ENCODE results near the gene RRP15. TPM values are rescaled to one million over a fixed set of nuclear protein-coding genes. Genes with fewer than 3 reads are reported as not detected.

The RRP15 gene
- total RNA-seq, 2 donors from 2014 or later: 4.1 TPM

DNA sequence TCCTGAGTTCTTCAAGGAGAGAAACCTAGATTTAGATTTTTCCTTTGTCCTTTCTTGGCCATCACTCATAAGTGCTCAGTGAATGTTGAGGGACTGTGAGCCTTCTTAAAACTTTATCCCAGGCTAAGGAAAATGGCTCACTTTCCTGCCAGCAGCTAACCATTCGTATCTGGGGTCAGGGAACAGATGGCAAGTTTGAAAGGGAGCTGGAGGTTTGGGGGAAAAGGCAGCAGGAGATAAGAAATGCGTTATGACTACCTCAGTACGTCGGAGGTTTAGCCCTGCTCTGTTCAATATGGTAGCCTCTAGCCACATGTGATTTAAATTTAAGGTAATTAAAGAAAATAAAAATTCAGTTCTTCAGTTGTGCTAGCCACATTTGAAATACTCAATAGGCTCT, 13.3 kb downstream of the RRP15 start:
- Histone ChIP-seq H3K4me1 (replicated peaks) (no peaks in the 10 kb centered on the region), H3K4me3 (no peak overlapping the region), H3K36me3 (no peaks in the 10 kb centered on the region), H3K27ac (no peak overlapping the region), H3K27me3 (replicated peaks; ENCODE audit: insufficient read depth) (no peaks in the 10 kb centered on the region), H3K9me3 (no peaks in the 10 kb centered on the region)
- intact Hi-C loops (cut with DNase I): no loop called here
- TF ChIP-seq, protein P1, sequence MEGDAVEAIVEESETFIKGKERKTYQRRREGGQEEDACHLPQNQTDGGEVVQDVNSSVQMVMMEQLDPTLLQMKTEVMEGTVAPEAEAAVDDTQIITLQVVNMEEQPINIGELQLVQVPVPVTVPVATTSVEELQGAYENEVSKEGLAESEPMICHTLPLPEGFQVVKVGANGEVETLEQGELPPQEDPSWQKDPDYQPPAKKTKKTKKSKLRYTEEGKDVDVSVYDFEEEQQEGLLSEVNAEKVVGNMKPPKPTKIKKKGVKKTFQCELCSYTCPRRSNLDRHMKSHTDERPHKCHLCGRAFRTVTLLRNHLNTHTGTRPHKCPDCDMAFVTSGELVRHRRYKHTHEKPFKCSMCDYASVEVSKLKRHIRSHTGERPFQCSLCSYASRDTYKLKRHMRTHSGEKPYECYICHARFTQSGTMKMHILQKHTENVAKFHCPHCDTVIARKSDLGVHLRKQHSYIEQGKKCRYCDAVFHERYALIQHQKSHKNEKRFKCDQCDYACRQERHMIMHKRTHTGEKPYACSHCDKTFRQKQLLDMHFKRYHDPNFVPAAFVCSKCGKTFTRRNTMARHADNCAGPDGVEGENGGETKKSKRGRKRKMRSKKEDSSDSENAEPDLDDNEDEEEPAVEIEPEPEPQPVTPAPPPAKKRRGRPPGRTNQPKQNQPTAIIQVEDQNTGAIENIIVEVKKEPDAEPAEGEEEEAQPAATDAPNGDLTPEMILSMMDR (IDR thresholded peaks at IDR 0.05): no peak
- no peak for TF ChIP-seq POLR2AphosphoS5 (IDR thresholded peaks at IDR 0.05)
- TF ChIP-seq POLR2A (IDR thresholded peaks at IDR 0.05): no peak
- 90% methylated on average over 4 of the region's 4 CpGs for WGBS
- no peak for DNase-seq (ENCODE audit: low spot score)

DNA sequence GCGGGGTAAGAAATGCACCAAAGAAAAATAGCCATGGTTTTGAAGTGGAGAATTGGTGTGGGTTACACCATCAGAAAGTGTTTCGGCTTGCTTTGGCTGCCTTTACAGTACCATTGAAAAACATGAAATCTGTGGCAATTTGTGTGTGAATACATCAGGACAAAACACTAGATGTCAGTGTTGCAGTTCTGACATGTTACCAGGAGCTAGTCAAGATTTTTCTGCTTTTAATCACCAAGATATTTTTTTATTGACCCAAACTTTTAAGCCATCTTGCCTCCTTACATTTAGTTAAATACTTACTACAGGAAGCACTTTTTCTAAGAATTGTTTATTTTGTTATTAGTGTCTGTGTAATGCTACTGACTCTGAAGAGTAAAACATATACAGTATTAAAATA, 14.3 kb downstream of the RRP15 start:
- TF ChIP-seq, protein P1 (IDR thresholded peaks at IDR 0.05): peak in 2 of 4 experiments; percentile 21 to 31
- TF ChIP-seq POLR2AphosphoS5 (IDR thresholded peaks at IDR 0.05): no peak
- Histone ChIP-seq H3K36me3 (no peaks in the 10 kb centered on the region), H3K27me3 (replicated peaks; ENCODE audit: insufficient read depth) (no peaks in the 10 kb centered on the region), H3K4me1 (replicated peaks) (no peaks in the 10 kb centered on the region), H3K27ac (no peak overlapping the region), H3K4me3 (no peak overlapping the region), H3K9me3 (no peaks in the 10 kb centered on the region)
- DNase-seq (ENCODE audit: low spot score): no peak
- WGBS: 46% methylated on average over 2 of the region's 2 CpGs
- intact Hi-C loops (cut with DNase I): no loop called here

DNA sequence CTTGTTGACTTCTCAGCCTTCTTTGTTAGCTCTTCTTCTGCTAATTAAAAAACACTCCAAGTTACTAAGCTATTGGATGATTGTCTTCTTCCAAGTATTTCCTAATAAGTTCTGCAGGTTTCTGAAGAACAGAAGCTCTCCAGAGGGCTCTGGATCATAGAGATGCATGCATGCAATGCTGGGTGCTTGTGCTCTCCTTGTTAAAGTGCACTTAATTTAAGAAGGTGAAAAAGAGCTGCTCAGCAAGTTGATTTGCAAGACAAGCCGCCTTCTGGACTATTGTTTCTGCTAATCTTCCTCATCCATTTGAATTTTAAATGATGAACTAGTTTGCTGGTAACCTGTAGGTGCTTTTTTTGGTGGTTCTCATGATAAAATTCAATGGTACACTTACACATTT, 16.1 kb downstream of the RRP15 start:
- intact Hi-C loops (cut with DNase I): no loop called here
- Histone ChIP-seq H3K9me3 (no peaks in the 10 kb centered on the region), H3K4me3 (no peak overlapping the region), H3K4me1 (replicated peaks) (no peaks in the 10 kb centered on the region), H3K36me3 (no peaks in the 10 kb centered on the region), H3K27me3 (replicated peaks; ENCODE audit: insufficient read depth) (no peaks in the 10 kb centered on the region), H3K27ac (no peak overlapping the region)
- TF ChIP-seq, protein P1 (IDR thresholded peaks at IDR 0.05): no peak
- TF ChIP-seq POLR2A (IDR thresholded peaks at IDR 0.05): no peak
- DNase-seq (ENCODE audit: low spot score): no peak
- WGBS: 96% methylated on average over 1 of the region's 1 CpG

DNA sequence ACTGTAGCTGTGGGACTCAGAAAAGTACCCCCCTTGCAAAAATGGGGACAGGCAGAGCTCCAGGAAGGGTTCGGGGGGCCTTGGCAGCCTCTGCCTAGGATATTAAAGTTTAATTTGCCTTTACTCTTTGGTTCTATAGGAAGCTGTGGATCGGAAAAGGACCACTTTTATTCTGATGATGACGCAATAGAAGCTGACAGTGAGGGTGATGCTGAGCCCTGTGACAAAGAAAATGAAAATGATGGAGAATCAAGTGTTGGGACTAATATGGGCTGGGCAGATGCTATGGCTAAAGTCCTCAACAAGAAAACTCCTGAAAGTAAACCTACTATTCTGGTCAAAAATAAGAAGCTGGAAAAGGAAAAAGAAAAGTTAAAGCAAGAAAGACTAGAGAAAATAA, 17.1 kb downstream of the RRP15 start:
- DNase-seq (ENCODE audit: low spot score): no peak
- Histone ChIP-seq H3K27ac (no peak overlapping the region), H3K27me3 (replicated peaks; ENCODE audit: insufficient read depth) (no peaks in the 10 kb centered on the region), H3K36me3 (no peaks in the 10 kb centered on the region), H3K4me3 (no peak overlapping the region), H3K9me3 (no peaks in the 10 kb centered on the region), H3K4me1 (replicated peaks) (no peaks in the 10 kb centered on the region)
- intact Hi-C loops (cut with DNase I): no loop called here
- 90% methylated on average over 3 of the region's 3 CpGs for WGBS
- TF ChIP-seq POLR2AphosphoS5 (IDR thresholded peaks at IDR 0.05): no peak
- no peak for TF ChIP-seq POLR2A (IDR thresholded peaks at IDR 0.05)
- TF ChIP-seq, protein P1 (IDR thresholded peaks at IDR 0.05): no peak

DNA sequence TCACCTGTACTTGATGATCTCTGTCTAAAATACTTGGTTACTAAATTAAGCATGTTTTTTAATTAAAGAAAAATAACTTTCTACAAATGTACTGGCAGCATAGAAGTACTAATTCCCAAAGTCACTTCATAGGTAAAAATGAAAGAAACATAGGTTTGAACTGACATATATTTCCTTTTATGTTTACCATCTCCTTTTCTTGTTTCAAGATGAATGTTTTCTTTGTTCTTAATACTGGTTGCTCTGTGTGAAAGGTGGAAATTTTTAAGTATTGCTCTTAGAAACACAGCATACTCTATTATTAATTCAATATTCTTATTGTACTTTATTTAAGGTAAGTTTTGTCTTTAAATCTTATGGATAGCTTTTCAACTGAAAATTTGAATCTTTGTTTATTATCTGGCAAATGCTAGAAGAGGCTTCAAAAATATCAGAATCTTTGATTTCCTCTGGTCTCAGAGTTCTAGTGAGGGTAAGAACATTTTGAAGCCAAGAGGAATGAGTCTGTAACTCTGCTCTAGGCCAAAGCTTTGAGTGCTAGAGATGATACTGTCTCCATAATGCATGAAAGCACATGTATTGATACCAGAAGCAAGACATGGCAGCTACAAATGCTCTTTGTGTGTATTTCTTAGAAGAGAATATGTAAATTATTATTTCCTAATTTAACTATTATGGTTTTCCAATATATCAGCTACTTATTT, 18.2 kb downstream of the RRP15 start:
- TF ChIP-seq POLR2AphosphoS5 (IDR thresholded peaks at IDR 0.05): no peak
- no peak for TF ChIP-seq POLR2A (IDR thresholded peaks at IDR 0.05)
- TF ChIP-seq, protein P1 (IDR thresholded peaks at IDR 0.05): no peak

More for the DNA sequence above, 18.2 kb downstream of the RRP15 start:
- Histone ChIP-seq H3K4me3 (no peak overlapping the region), H3K36me3 (no peaks in the 10 kb centered on the region), H3K4me1 (replicated peaks) (no peaks in the 10 kb centered on the region), H3K27ac (no peak overlapping the region), H3K9me3 (no peaks in the 10 kb centered on the region), H3K27me3 (replicated peaks; ENCODE audit: insufficient read depth) (no peaks in the 10 kb centered on the region)
- intact Hi-C loops (cut with DNase I): no loop called here
- no peak for DNase-seq (ENCODE audit: low spot score)

Measured in prostate gland (tissue), 2 donors.